HFFc6 (cell line): ENCODE data around the gene POLR3A. TPM values are rescaled to one million over a fixed set of nuclear protein-coding genes. Genes with fewer than 3 reads are reported as not detected.
A peak's percentile ranks its signal among the peaks of the same experiment; 100 is the strongest.

Source experiments
- DNase-seq: peaks from one replicate; pipeline ENCODE4 v3.0.0-alpha.2; 2018
- H3K27ac Mint-ChIP-seq: 2 replicates; pipeline ENCODE4 v1.8.0; 2020; ENCODE audit warnings: mild to moderate bottlenecking, mixed read lengths
- H3K27me3 Mint-ChIP-seq: 2 replicates; pipeline ENCODE4 v1.8.0; 2021; ENCODE audit warnings: mild to moderate bottlenecking, moderate library complexity, mixed read lengths; ENCODE audit not compliant: insufficient read depth
- H3K36me3 Mint-ChIP-seq: 2 replicates; pipeline ENCODE4 v1.8.0; 2021; ENCODE audit warnings: low read depth, mixed read lengths
- H3K4me1 Mint-ChIP-seq: 2 replicates; pipeline ENCODE4 v1.8.0; 2020; ENCODE audit warnings: low read depth, mixed read lengths
- H3K4me3 Mint-ChIP-seq: 2 replicates; pipeline ENCODE4 v1.8.0; 2020; ENCODE audit warnings: mild to moderate bottlenecking, moderate library complexity, mixed read lengths
- H3K9me3 Mint-ChIP-seq: 2 replicates; pipeline ENCODE4 v1.8.0; 2020; ENCODE audit warnings: mild to moderate bottlenecking, mixed read lengths
- total RNA-seq, 6 experiments: library from RNA; stranded (reverse); fragmentation: NEBNext Ultra II Directional; extraction: Animal tissue kit (Norgen Biotek cat#: 25700); gene quantifications; 2 replicates in 1 of 6; 3 replicates in 5 of 6; pipeline ENCODE4 v1.2.3, GENCODE V29; 2021
- TF ChIP-seq, protein P1 (sequence below): fragments of 200-600 bp; sonication (generic); IDR thresholded peaks from 2 replicates; pipeline ENCODE4 v1.5.0; 2021; ENCODE audit warnings: antibody characterized with exemption, mild to moderate bottlenecking

Gene POLR3A
- total RNA-seq, 6 experiments from 2014 or later: 18.0 to 21.0 (median 19.8) TPM

DNA sequence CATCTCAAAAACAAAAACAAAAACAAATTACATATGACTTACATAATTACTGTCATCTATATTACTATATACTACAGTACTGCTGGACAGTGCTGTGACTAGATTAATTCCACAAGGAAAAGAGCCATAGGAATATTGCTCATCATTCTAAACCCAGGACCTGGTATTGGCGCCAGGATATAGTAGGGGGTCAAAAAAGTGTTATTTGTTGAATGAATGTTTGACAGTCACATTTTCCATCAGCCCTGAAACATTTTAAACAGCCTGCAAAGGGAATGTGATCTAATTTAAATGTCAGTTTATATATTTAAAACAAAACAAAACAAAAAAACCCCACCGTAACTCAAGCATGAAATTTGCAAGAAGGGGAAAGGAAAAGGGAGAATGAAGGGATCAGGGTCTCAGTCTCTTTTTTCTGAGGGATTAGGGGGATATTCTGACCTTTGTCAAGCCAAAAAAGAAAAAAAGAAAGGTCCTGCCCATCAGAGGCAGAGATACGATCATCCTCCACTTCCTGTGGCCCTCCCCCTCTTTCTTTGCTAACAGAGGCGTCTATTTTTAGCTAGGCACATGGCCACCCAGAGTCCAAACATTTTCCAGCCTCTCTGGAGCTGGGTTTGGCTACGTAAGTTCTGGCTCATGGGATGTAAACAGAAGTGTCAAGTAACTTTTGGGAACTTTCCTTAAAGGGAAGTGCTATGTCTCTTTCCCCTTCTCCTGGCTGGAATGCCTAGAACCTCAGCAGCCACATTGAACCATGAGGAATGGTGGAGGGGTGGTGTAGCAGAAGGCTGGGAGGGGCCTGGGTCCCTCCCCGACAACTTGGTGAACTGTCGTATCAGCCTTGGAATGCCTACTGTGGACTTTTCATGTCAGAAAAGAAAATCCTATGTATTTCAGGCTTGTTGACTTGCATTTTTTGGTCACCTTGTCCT lies 58.2 kb downstream of the POLR3A start:
- peaks cover 10% of the 10 kb centered on the region for H3K36me3 Mint-ChIP-seq
- H3K4me1 Mint-ChIP-seq: peaks cover 41% of the 10 kb centered on the region
- no peaks in the 10 kb centered on the region for H3K27me3 Mint-ChIP-seq
- H3K27ac Mint-ChIP-seq: peak overlapping the region; percentile 91
- peak overlapping the region; percentile 78 for H3K4me3 Mint-ChIP-seq
- DNase-seq: peak; percentile 88
- TF ChIP-seq, protein P1, sequence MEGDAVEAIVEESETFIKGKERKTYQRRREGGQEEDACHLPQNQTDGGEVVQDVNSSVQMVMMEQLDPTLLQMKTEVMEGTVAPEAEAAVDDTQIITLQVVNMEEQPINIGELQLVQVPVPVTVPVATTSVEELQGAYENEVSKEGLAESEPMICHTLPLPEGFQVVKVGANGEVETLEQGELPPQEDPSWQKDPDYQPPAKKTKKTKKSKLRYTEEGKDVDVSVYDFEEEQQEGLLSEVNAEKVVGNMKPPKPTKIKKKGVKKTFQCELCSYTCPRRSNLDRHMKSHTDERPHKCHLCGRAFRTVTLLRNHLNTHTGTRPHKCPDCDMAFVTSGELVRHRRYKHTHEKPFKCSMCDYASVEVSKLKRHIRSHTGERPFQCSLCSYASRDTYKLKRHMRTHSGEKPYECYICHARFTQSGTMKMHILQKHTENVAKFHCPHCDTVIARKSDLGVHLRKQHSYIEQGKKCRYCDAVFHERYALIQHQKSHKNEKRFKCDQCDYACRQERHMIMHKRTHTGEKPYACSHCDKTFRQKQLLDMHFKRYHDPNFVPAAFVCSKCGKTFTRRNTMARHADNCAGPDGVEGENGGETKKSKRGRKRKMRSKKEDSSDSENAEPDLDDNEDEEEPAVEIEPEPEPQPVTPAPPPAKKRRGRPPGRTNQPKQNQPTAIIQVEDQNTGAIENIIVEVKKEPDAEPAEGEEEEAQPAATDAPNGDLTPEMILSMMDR: no peak
- no peaks in the 10 kb centered on the region for H3K9me3 Mint-ChIP-seq

DNA sequence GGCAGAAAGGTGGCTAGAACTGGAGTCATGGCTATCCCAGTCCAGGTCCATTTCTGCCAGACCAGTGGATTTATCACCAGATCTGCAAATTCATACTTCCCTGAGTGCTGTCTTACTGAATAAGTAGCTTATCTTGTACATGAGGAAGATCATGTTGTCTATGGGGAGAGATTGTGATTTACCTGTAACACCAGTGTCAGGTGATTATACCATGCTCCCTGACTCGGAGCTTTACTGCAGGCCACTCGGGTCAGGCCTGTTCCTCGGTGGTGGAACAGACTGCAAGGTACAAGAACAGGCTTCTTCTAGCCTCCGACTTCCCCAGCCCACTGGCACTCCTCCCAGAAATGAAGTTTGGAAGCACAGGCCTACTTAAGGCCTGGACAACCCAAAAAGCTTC lies 60.2 kb downstream of the POLR3A start:
- TF ChIP-seq, protein P1: no peak
- H3K36me3 Mint-ChIP-seq: peaks cover 1% of the 10 kb centered on the region
- no peak overlapping the region for H3K27ac Mint-ChIP-seq
- peaks cover 2% of the 10 kb centered on the region for H3K9me3 Mint-ChIP-seq
- no peaks in the 10 kb centered on the region for H3K27me3 Mint-ChIP-seq
- DNase-seq: no peak
- H3K4me3 Mint-ChIP-seq: no peak overlapping the region
- H3K4me1 Mint-ChIP-seq: peaks cover 37% of the 10 kb centered on the region

DNA sequence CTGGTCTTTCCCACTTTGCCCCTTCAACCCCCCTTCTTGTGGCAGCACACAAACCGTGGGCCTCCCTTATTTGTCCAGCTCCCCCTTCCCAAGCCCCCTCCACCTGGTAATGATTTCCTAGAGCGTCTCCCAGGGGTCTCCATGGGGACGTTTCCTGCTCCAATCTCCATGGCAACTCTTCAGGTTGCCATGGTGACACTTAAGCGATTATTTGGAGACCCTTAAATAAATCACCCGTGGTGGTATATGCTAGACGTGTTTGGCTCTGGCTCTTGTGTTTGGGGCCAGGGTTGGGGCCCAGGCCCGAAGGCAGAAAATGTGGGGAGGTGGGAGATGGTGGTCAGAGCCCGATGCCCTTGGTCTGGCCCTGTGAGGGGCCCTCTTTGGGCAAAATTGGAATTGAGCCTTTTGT lies 61.7 kb downstream of the POLR3A start:
- H3K27ac Mint-ChIP-seq: no peak overlapping the region
- peaks cover 32% of the 10 kb centered on the region for H3K4me1 Mint-ChIP-seq
- DNase-seq: no peak
- H3K27me3 Mint-ChIP-seq: no peaks in the 10 kb centered on the region
- TF ChIP-seq, protein P1: no peak
- no peak overlapping the region for H3K4me3 Mint-ChIP-seq
- H3K9me3 Mint-ChIP-seq: peaks cover 10% of the 10 kb centered on the region
- H3K36me3 Mint-ChIP-seq: peaks cover 6% of the 10 kb centered on the region

DNA sequence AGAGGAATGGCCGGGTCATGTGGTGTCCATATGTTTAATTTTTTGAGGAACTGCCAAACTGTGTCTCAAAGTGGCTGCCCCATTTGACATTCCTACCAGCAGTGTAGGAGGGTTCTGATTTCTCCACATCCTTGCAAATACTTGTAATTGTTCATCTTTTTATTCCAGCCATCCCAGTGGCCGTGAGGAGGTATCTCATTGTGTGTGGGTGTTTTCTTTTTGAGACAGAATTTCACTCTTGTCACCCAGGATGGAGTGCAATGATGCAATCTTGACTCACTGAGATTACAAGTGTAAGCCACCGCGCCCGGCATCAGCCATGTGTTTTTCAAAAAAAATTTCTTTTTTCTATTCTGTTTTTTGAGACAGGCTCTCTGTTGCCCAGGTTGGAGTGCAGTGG lies 64.0 kb downstream of the POLR3A start:
- TF ChIP-seq, protein P1: peak; percentile 47
- Mint-ChIP-seq H3K4me1 (peaks cover 11% of the 10 kb centered on the region), H3K36me3 (peaks cover 6% of the 10 kb centered on the region), H3K4me3 (peak overlapping the region; percentile 41), H3K9me3 (peaks cover 10% of the 10 kb centered on the region), H3K27ac (peak overlapping the region; percentile 31), H3K27me3 (no peaks in the 10 kb centered on the region)
- peak; percentile 73 for DNase-seq

DNA sequence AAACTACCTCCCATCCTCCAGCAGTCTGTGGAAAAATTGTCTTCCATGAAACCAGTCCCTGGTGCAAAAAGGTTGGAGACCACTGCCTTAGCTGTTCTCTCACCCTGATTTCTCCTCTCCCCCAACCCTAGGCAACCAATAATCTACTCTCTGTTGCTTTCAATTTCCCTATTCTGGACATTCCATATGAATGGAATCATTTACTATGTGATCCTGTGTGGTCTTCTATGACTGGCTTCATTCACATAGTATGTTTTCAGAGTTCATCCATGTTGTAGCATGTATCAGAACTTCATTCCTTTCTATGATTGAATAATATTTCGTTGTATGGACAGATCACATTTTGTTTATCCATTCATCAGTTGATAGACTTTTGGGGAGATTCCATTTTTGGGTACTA lies 64.5 kb downstream of the POLR3A start:
- peaks cover 11% of the 10 kb centered on the region for H3K4me1 Mint-ChIP-seq
- DNase-seq: no peak
- peak overlapping the region; percentile 31 for H3K27ac Mint-ChIP-seq
- H3K27me3 Mint-ChIP-seq: no peaks in the 10 kb centered on the region
- peaks cover 10% of the 10 kb centered on the region for H3K9me3 Mint-ChIP-seq
- TF ChIP-seq, protein P1: no peak
- peak overlapping the region; percentile 41; the same call in 1 of the 2 replicates for H3K4me3 Mint-ChIP-seq
- H3K36me3 Mint-ChIP-seq: peaks cover 6% of the 10 kb centered on the region
